GM12891 (cell line): Measurements from ENCODE around the gene PBXIP1.

Experiments
- POLR2A ChIP-seq: IDR thresholded peaks from 2 replicates; pipeline ENCODE4 v1.6.1; 2011; ENCODE audit warnings: low read depth, low read length, control low read depth
- POLR2AphosphoS5 ChIP-seq: IDR thresholded peaks from 2 replicates; pipeline ENCODE4 v1.6.1; 2011; ENCODE audit warnings: low read depth, low read length, control low read depth
- POU2F2 ChIP-seq: IDR thresholded peaks from 2 replicates; pipeline ENCODE4 v1.6.1; 2011; ENCODE audit warnings: low read depth, mild to moderate bottlenecking, control low read depth, low read length, moderate library complexity
- SPI1 ChIP-seq: IDR thresholded peaks from 2 replicates; pipeline ENCODE4 v1.6.1; 2011; ENCODE audit warnings: low read depth, low read length, control low read depth
- TAF1 ChIP-seq: IDR thresholded peaks from 2 replicates; pipeline ENCODE4 v1.6.1; 2011; ENCODE audit warnings: low read depth, low read length, control low read depth

DNA sequence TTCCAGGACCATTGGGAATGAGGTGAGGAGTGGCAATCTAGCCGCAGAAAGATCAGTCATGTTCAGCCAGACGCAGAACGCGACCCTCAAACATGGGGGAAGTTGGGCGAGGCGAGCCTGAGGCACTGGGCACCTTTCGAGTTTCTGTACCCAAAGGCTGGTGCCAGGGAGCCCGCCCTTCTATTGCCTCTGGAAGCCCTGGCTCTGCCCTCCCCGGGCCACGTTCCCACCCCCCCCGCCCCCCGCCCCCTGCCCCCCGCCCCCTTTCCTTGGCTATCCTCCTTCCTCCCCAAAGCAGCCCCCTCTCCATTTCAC is 44.5 kb upstream of the PBXIP1 start:
- no peak for TF ChIP-seq TAF1
- no peak for TF ChIP-seq POLR2AphosphoS5
- no peak for TF ChIP-seq POLR2A
- TF ChIP-seq POU2F2, result no peak
- no peak for TF ChIP-seq SPI1
